ENCODE measurements around the gene TXLNA.

Gene TXLNA

GRCh38 chr1:32215629-32216480, 36.4 kb downstream of the TXLNA start:
- DNase-seq, result peak; percentile 43

- DNase-seq, result no peak
These were observed 37.1 kb downstream of the TXLNA start for GRCh38 chr1:32216566-32216965.

GRCh38 chr1:32219022-32219421, 39.5 kb downstream of the TXLNA start:
- DNase-seq, result no peak

GRCh38 chr1:32220746-32221580, 41.5 kb downstream of the TXLNA start:
- no peak for DNase-seq

GRCh38 chr1:32221581-32221979, 42.1 kb downstream of the TXLNA start:
- no peak for DNase-seq

- DNase-seq, result peak; percentile 95
These were observed 42.7 kb downstream of the TXLNA start, which contains the start of the genes EIF3I and TMEM234 for GRCh38 chr1:32221980-32222755. EIF3I (plus strand) TSS chr1:32222407; CDS start chr1:32222442, 35 bp downstream. TMEM234 (minus strand) TSS chr1:32222353; CDS start chr1:32222322, 31 bp downstream.

- no peak for DNase-seq
These were observed 44.2 kb downstream of the TXLNA start for GRCh38 chr1:32223683-32224082.

- DNase-seq, result no peak
These were observed 44.8 kb downstream of the TXLNA start for GRCh38 chr1:32224285-32224684.

- no peak for DNase-seq
These were observed 49.3 kb downstream of the TXLNA start for GRCh38 chr1:32228771-32229170.

- DNase-seq, result no peak
These were observed 52.5 kb downstream of the TXLNA start for GRCh38 chr1:32231843-32232432.

GRCh38 chr1:32232558-32233304, 53.3 kb downstream of the TXLNA start:
- DNase-seq, result no peak

- DNase-seq, result no peak
These were observed 55.3 kb downstream of the TXLNA start for GRCh38 chr1:32234792-32235191.

GRCh38 chr1:32239337-32239736, 59.9 kb downstream of the TXLNA start:
- peak; percentile 77 for DNase-seq

GRCh38 chr1:32239790-32240139, 60.3 kb downstream of the TXLNA start:
- peak; percentile 62 for DNase-seq

GRCh38 chr1:32240140-32240951, 60.9 kb downstream of the TXLNA start:
- DNase-seq, result peak; percentile 94

- DNase-seq, result peak; percentile 78
These were observed 61.7 kb downstream of the TXLNA start for GRCh38 chr1:32241001-32241763.

GRCh38 chr1:32242341-32242851, 62.9 kb downstream of the TXLNA start:
- no peak for DNase-seq

- DNase-seq, result no peak
These were observed 67.4 kb downstream of the TXLNA start, which contains the start of gene FAM167B for GRCh38 chr1:32246888-32247273. FAM167B (plus strand) TSS chr1:32247222; CDS start chr1:32247422, 200 bp downstream.

- no peak for DNase-seq
These were observed 68.0 kb downstream of the TXLNA start for GRCh38 chr1:32247452-32247851.
